CD14-positive monocyte (primary cell): ENCODE measurements around the gene SHLD1. TPM values are rescaled to one million over a fixed set of nuclear protein-coding genes. Genes with fewer than 3 reads are reported as not detected.
A peak's percentile ranks its signal among the peaks of the same experiment; 100 is the strongest.

Source experiments
- DNase-seq, 3 donors: peaks; one replicate each; pipeline ENCODE4 v3.0.0-alpha.2; 2011 to 2022
- H2AFZ ChIP-seq: 2 replicates; pipeline ENCODE4 v1.6.0; 2012; ENCODE audit warnings: mild to moderate bottlenecking, low read depth, low read length, inconsistent platforms; ENCODE audit not compliant: insufficient read depth, poor library complexity, severe bottlenecking
- H3K27ac ChIP-seq, 2 donors: 1 replicate in 1 of 2; 2 replicates in 1 of 2; pipeline ENCODE4 v1.5.1; 2012 to 2013; ENCODE audit warnings: low read length in 2 of 2, control low read depth in 1 of 2, inconsistent platforms in 1 of 2, low read depth in 1 of 2, mild to moderate bottlenecking in 1 of 2
- H3K27me3 ChIP-seq, 2 donors: one replicate each; pipeline versions ENCODE4 v1.6.0 to v1.6.1; 2011 to 2013; ENCODE audit warnings: low read length in 2 of 2; ENCODE audit not compliant: control insufficient read depth in 2 of 2, insufficient read depth in 2 of 2
- H3K36me3 ChIP-seq, 2 donors: replicated peaks in 1 of 2; 1 replicate in 1 of 2; 2 replicates in 1 of 2; pipeline versions ENCODE4 v1.5.1 to v1.6.1; 2012 to 2013; ENCODE audit warnings: low read length in 2 of 2, control low read depth in 1 of 2, inconsistent platforms in 1 of 2, mild to moderate bottlenecking in 1 of 2; ENCODE audit not compliant: insufficient read depth in 2 of 2, control insufficient read depth in 1 of 2
- H3K4me1 ChIP-seq, 2 donors: 1 replicate in 1 of 2; 2 replicates in 1 of 2; pipeline versions ENCODE4 v1.5.1 to v1.6.1; 2012 to 2013; ENCODE audit warnings: low read length in 2 of 2, control low read depth in 1 of 2, inconsistent platforms in 1 of 2, mild to moderate bottlenecking in 1 of 2, moderate library complexity in 1 of 2; ENCODE audit not compliant: insufficient read depth in 2 of 2, control insufficient read depth in 1 of 2
- H3K4me2 ChIP-seq: replicated peaks from 2 replicates; pipeline ENCODE3; 2012; ENCODE audit warnings: low read length, moderate library complexity, mild to moderate bottlenecking; ENCODE audit not compliant: poor library complexity, severe bottlenecking; ENCODE audit errors: extremely low read depth
- H3K4me3 ChIP-seq, 3 experiments: fragments of 200-600 bp in 1 of 3; sonication (generic) in 1 of 3; replicated peaks in 1 of 3; 1 replicate in 2 of 3; 2 replicates in 1 of 3; pipeline ENCODE4 v1.5.1; 2011 to 2013; ENCODE audit warnings: low read length in 3 of 3, mild to moderate bottlenecking in 3 of 3, control low read depth in 2 of 3, low read depth in 2 of 3, inconsistent platforms in 1 of 3, moderate library complexity in 1 of 3
- H3K79me2 ChIP-seq: 2 replicates; pipeline ENCODE4 v1.6.0; 2012; ENCODE audit warnings: mild to moderate bottlenecking, control low read depth, inconsistent platforms, low read length, moderate library complexity; ENCODE audit not compliant: insufficient read depth
- H3K9ac ChIP-seq: 2 replicates; pipeline ENCODE4 v1.6.0; 2017; ENCODE audit warnings: low read length, mild to moderate bottlenecking; ENCODE audit not compliant: insufficient read depth, poor library complexity, severe bottlenecking
- H3K9me3 ChIP-seq, 2 donors: replicated peaks in 1 of 2; 1 replicate in 1 of 2; 2 replicates in 1 of 2; pipeline versions ENCODE4 v1.5.1 to v1.6.1; 2012 to 2013; ENCODE audit warnings: low read length in 2 of 2, control low read depth in 1 of 2; ENCODE audit not compliant: control insufficient read depth in 1 of 2, insufficient read depth in 1 of 2
- H4K20me1 ChIP-seq: 2 replicates; pipeline ENCODE4 v1.6.0; 2012; ENCODE audit warnings: mild to moderate bottlenecking, low read length, control low read depth, moderate library complexity; ENCODE audit not compliant: insufficient read depth
- H3K27ac Mint-ChIP-seq, 7 donors: one replicate each; pipeline ENCODE4 v1.8.0; 2020; ENCODE audit warnings: mild to moderate bottlenecking in 7 of 7, mixed read lengths in 7 of 7, moderate library complexity in 6 of 7, inconsistent platforms in 2 of 7
- H3K27me3 Mint-ChIP-seq, 3 donors: one replicate each; pipeline ENCODE4 v1.8.0; 2021 to 2022; ENCODE audit warnings: low read depth in 3 of 3, mild to moderate bottlenecking in 3 of 3, mixed read lengths in 3 of 3, moderate library complexity in 3 of 3, inconsistent platforms in 1 of 3
- H3K36me3 Mint-ChIP-seq, 2 donors: one replicate each; pipeline ENCODE4 v1.8.0; 2020; ENCODE audit warnings: mixed read lengths in 2 of 2, inconsistent platforms in 1 of 2, mild to moderate bottlenecking in 1 of 2
- H3K4me1 Mint-ChIP-seq: one replicate; pipeline ENCODE4 v1.8.0; 2020; ENCODE audit warnings: mild to moderate bottlenecking, mixed read lengths
- H3K4me3 Mint-ChIP-seq, 2 donors: one replicate each; pipeline ENCODE4 v1.8.0; 2020; ENCODE audit warnings: mild to moderate bottlenecking in 2 of 2, mixed read lengths in 2 of 2, moderate library complexity in 1 of 2
- H3K9me3 Mint-ChIP-seq, 7 donors: one replicate each; pipeline ENCODE4 v1.8.0; 2020 to 2022; ENCODE audit warnings: mixed read lengths in 7 of 7, mild to moderate bottlenecking in 6 of 7, moderate library complexity in 6 of 7, inconsistent platforms in 2 of 7
- CTCF ChIP-seq: fragments of 200-600 bp; IDR thresholded peaks from one replicate; pipeline ENCODE4 v1.8.0; 2022; ENCODE audit warnings: antibody characterized with exemption, mild to moderate bottlenecking
- WGBS: methylation state at CpG from one replicate; pipeline ENCODE4 v1.1.5; 2013; ENCODE audit warnings: missing lambda C conversion rate; ENCODE audit not compliant: insufficient coverage; 5-methylcytosine and 5-hydroxymethylcytosine counted together
- intact Hi-C, 2 donors: fragments of 100-400 bp; cut with micrococcal nuclease; formaldehyde crosslinking; loops; one replicate each; pipeline versions ENCODE4 v1.15.0 to v1.15.1; 2023
- polyA plus RNA-seq, 3 donors: library from polyadenylated mRNA; depleted of rRNA in 1 of 3; unstranded in 2 of 3; stranded (reverse) in 1 of 3; fragments of 300-500 nt in 2 of 3; fragments of >200 nt in 1 of 3; fragmentation: Illumina TruSeq in 2 of 3; gene quantifications; 1 replicate in 2 of 3; 2 replicates in 1 of 3; pipeline ENCODE4 v1.2.3, GENCODE V29; 2012 to 2021

Gene SHLD1
- polyA plus RNA-seq, 3 donors: 8.3 to 12.7 (median 11.5) TPM

- no peak for TF ChIP-seq CTCF
- no peak overlapping the region for H3K9ac ChIP-seq
- H3K27ac Mint-ChIP-seq: peak overlapping the region in 2 of 7 donors; percentile 29 to 69
- H3K4me2 ChIP-seq: no peak overlapping the region
- H4K20me1 ChIP-seq: no peaks in the 10 kb centered on the region
- no peaks in the 10 kb centered on the region for H3K36me3 ChIP-seq
- DNase-seq: no peak
- H2AFZ ChIP-seq: no peak overlapping the region
- no peak overlapping the region for H3K4me3 ChIP-seq
- no peaks in the 10 kb centered on the region for H3K9me3 ChIP-seq
- H3K36me3 Mint-ChIP-seq: no peaks in the 10 kb centered on the region
- intact Hi-C loops: no loop called here
- 92% methylated on average over 3 of the region's 4 CpGs for WGBS
- H3K9me3 Mint-ChIP-seq: peaks cover 0 to 4% (median 0%) of the 10 kb centered on the region in 7 donors
- H3K79me2 ChIP-seq: no peaks in the 10 kb centered on the region
- peaks cover 29% of the 10 kb centered on the region for H3K4me1 Mint-ChIP-seq
- H3K27me3 Mint-ChIP-seq: peaks cover 2 to 10% (median 6%) of the 10 kb centered on the region in 3 donors
- peak overlapping the region in 1 of 2 donors; percentile 46 for H3K27ac ChIP-seq
- no peaks in the 10 kb centered on the region for H3K27me3 ChIP-seq
- H3K4me3 Mint-ChIP-seq: no peak overlapping the region
- peaks cover 16 to 18% of the 10 kb centered on the region in 2 donors for H3K4me1 ChIP-seq
Observed at GRCh38 chr20:5870568-5870981, 120.4 kb downstream of the SHLD1 start.

GRCh38 chr20:5871459-5872410, 121.5 kb downstream of the SHLD1 start:
- H3K27ac Mint-ChIP-seq: peak overlapping the region in 6 of 7 donors; percentile 12 to 84 (median 62)
- H3K4me3 ChIP-seq: peak overlapping the region in 1 of 3 experiments; percentile 10
- H3K79me2 ChIP-seq: no peaks in the 10 kb centered on the region
- no peak for TF ChIP-seq CTCF
- no peaks in the 10 kb centered on the region for H4K20me1 ChIP-seq
- no peak overlapping the region for H3K9ac ChIP-seq
- WGBS: 78% methylated on average over 5 of the region's 6 CpGs
- peak overlapping the region in 1 of 2 donors; percentile 37 for H3K27ac ChIP-seq
- H3K4me1 ChIP-seq: peaks cover 15% of the 10 kb centered on the region in 2 donors
- no peak overlapping the region for H2AFZ ChIP-seq
- H3K36me3 Mint-ChIP-seq: no peaks in the 10 kb centered on the region
- no peaks in the 10 kb centered on the region for H3K36me3 ChIP-seq
- intact Hi-C loops: no loop called here
- H3K9me3 Mint-ChIP-seq: peaks cover 0 to 9% (median 0%) of the 10 kb centered on the region in 7 donors
- H3K27me3 ChIP-seq: no peaks in the 10 kb centered on the region
- H3K4me2 ChIP-seq: peak overlapping the region; percentile 14
- no peaks in the 10 kb centered on the region for H3K9me3 ChIP-seq
- DNase-seq: peak in 1 of 3 donors; percentile 47
- H3K4me3 Mint-ChIP-seq: peak overlapping the region in 1 of 2 donors; percentile 66
- peaks cover 3 to 10% (median 8%) of the 10 kb centered on the region in 3 donors for H3K27me3 Mint-ChIP-seq
- peaks cover 27% of the 10 kb centered on the region for H3K4me1 Mint-ChIP-seq
